Loucy (cell line): ENCODE data around the gene LIPC.

ENCODE experiments used
- EZH2phosphoT487 ChIP-seq: fragments of 200-600 bp; IDR thresholded peaks from 2 replicates; pipeline ENCODE4 v1.6.1; 2018; ENCODE audit warnings: antibody characterized with exemption, mild to moderate bottlenecking, moderate library complexity, borderline replicate concordance
- TF ChIP-seq, protein P1 (sequence below): fragments of 200-600 bp; sonication (generic); conservative IDR thresholded peaks from 2 replicates; pipeline ENCODE4 v1.5.1; 2014; ENCODE audit warnings: mild to moderate bottlenecking, antibody characterized with exemption, low read length

DNA sequence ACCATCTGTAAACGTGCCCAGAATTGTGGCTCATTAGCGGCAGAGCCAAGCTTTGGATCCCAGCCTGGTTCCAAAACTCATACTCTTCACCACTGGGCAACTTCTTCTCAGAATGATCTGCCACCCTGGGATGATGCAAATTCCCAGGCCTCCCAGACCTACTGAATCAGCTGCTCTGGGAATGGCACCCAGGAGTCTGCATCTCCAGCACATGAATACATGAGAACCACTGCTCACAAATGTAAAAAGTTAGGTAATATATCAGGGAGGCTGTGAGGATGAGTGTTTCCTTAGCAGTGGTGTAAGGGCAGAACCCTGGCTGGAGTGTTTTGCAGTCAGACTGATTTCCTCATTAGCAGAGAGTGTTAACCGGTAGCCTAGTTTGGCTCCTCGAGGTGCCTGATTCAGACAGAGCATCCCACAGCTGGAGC, 94.2 kb downstream of the LIPC start:
- TF ChIP-seq, protein P1, sequence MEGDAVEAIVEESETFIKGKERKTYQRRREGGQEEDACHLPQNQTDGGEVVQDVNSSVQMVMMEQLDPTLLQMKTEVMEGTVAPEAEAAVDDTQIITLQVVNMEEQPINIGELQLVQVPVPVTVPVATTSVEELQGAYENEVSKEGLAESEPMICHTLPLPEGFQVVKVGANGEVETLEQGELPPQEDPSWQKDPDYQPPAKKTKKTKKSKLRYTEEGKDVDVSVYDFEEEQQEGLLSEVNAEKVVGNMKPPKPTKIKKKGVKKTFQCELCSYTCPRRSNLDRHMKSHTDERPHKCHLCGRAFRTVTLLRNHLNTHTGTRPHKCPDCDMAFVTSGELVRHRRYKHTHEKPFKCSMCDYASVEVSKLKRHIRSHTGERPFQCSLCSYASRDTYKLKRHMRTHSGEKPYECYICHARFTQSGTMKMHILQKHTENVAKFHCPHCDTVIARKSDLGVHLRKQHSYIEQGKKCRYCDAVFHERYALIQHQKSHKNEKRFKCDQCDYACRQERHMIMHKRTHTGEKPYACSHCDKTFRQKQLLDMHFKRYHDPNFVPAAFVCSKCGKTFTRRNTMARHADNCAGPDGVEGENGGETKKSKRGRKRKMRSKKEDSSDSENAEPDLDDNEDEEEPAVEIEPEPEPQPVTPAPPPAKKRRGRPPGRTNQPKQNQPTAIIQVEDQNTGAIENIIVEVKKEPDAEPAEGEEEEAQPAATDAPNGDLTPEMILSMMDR, result no peak
- TF ChIP-seq EZH2phosphoT487, result no peak
